ENCODE results near the gene NLGN4Y. TPM values are rescaled to one million over a fixed set of nuclear protein-coding genes. Genes with fewer than 3 reads are reported as not detected.

The NLGN4Y gene
- total RNA-seq, 2 donors from 2014 or later = not detected

- H3K36me3 ChIP-seq (replicated peaks in 1 of 2; ENCODE audit: insufficient read depth in 1 of 2, low read depth in 2 of 2) = no peaks in the 10 kb centered on the region
- TF ChIP-seq CTCF (IDR thresholded peaks at IDR 0.05) (no peak), POLR2A (IDR thresholded peaks at IDR 0.05) (no peak)
- H3K9me3 ChIP-seq = no peaks in the 10 kb centered on the region
- no peak overlapping the region for H3K27ac ChIP-seq
- no peak for ATAC-seq
- intact Hi-C loops (cut with DNase I) = no loop called here
- H3K4me3 ChIP-seq = no peak overlapping the region
- H3K27me3 ChIP-seq = no peaks in the 10 kb centered on the region
- WGBS, 2 donors = 57% methylated on average over 1 of the region's 1 CpG; no CpG with 5 or more reads in 1 of the 2 donors
- H3K4me1 ChIP-seq = no peaks in the 10 kb centered on the region
- DNase-seq = no peak
These were observed 93.3 kb downstream of the NLGN4Y start for GRCh38 chrY:14617625-14618024.

GRCh38 chrY:14618513-14618912 is 94.2 kb downstream of the NLGN4Y start:
- intact Hi-C loops (cut with DNase I) = no loop called here

GRCh38 chrY:14628208-14628607 is 103.9 kb downstream of the NLGN4Y start:
- intact Hi-C loops (cut with DNase I) = no loop called here
- ATAC-seq = no peak
- no peak for DNase-seq
- Histone ChIP-seq H3K4me1 (no peaks in the 10 kb centered on the region), H3K27ac (no peak overlapping the region), H3K36me3 (replicated peaks in 1 of 2; ENCODE audit: insufficient read depth in 1 of 2, low read depth in 2 of 2) (no peaks in the 10 kb centered on the region), H3K9me3 (no peaks in the 10 kb centered on the region), H3K27me3 (no peaks in the 10 kb centered on the region), H3K4me3 (no peak overlapping the region)
- TF ChIP-seq CTCF (IDR thresholded peaks at IDR 0.05) (no peak), POLR2A (IDR thresholded peaks at IDR 0.05) (no peak)
- 30 to 34% methylated on average over 6 of the region's 6 CpGs for WGBS, 2 donors

More at GRCh38 chrY:14618513-14618912, 94.2 kb downstream of the NLGN4Y start:
- H3K4me3 ChIP-seq = no peak overlapping the region
- no peaks in the 10 kb centered on the region for H3K27me3 ChIP-seq
- H3K36me3 ChIP-seq (replicated peaks in 1 of 2; ENCODE audit: insufficient read depth in 1 of 2, low read depth in 2 of 2) = no peaks in the 10 kb centered on the region
- TF ChIP-seq CTCF (IDR thresholded peaks at IDR 0.05) = no peak
- TF ChIP-seq POLR2A (IDR thresholded peaks at IDR 0.05) = no peak
- 94 to 100% methylated on average over 2 of the region's 2 CpGs for WGBS, 2 donors
- DNase-seq (no peak), ATAC-seq (no peak)
- H3K9me3 ChIP-seq = no peaks in the 10 kb centered on the region
- H3K27ac ChIP-seq = no peak overlapping the region
- H3K4me1 ChIP-seq = no peaks in the 10 kb centered on the region

DNA sequence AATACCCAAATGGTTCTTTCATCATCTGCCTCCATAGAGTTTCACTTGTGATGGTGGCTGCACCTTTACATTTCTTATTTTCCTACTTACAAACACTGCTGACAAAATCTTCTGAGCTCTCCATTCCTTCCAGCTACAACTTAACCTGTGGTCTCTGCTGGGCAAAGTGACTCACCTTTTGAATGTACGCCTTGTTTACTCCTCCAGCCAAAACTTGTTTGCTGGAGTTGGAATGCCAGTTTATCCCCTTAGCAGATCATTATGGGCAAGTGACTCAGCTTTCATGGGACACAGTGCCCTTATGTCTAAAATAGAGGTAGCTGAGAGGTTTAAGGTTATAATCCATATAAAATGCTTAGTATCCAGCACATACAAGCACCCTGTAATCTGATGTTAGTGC is 107.3 kb downstream of the NLGN4Y start:
- intact Hi-C loops (cut with DNase I) = no loop called here
- no peak overlapping the region for H3K27ac ChIP-seq

More for the DNA sequence above, 107.3 kb downstream of the NLGN4Y start:
- 27 to 50% methylated on average over 1 of the region's 1 CpG for WGBS, 2 donors
- TF ChIP-seq POLR2A (IDR thresholded peaks at IDR 0.05) (no peak), CTCF (IDR thresholded peaks at IDR 0.05) (no peak)
- ATAC-seq (no peak), DNase-seq (no peak)
- Histone ChIP-seq H3K4me1 (no peaks in the 10 kb centered on the region), H3K27me3 (no peaks in the 10 kb centered on the region), H3K9me3 (no peaks in the 10 kb centered on the region), H3K4me3 (no peak overlapping the region), H3K36me3 (replicated peaks in 1 of 2; ENCODE audit: insufficient read depth in 1 of 2, low read depth in 2 of 2) (no peaks in the 10 kb centered on the region)
